Epithelial cell of esophagus (primary cell): ENCODE data around the gene C9orf85.

ENCODE experiments used
- DNase-seq: peaks from one replicate; pipeline ENCODE4 v3.0.0; 2010; ENCODE audit warnings: low read depth
- H3K4me3 ChIP-seq: 2 replicates; pipeline ENCODE4 v1.5.1; 2011; ENCODE audit warnings: mild to moderate bottlenecking, low read length, control low read depth
- TF ChIP-seq, protein P1 (sequence below): IDR thresholded peaks from 2 replicates; pipeline ENCODE4 v1.5.1; 2011; ENCODE audit warnings: low read depth, mild to moderate bottlenecking, low read length, control low read depth, inconsistent platforms; ENCODE audit not compliant: insufficient read depth; ENCODE audit errors: missing control alignments

C9orf85 gene, protein sequence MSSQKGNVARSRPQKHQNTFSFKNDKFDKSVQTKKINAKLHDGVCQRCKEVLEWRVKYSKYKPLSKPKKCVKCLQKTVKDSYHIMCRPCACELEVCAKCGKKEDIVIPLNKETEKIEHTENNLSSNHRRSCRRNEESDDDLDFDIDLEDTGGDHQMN

DNA sequence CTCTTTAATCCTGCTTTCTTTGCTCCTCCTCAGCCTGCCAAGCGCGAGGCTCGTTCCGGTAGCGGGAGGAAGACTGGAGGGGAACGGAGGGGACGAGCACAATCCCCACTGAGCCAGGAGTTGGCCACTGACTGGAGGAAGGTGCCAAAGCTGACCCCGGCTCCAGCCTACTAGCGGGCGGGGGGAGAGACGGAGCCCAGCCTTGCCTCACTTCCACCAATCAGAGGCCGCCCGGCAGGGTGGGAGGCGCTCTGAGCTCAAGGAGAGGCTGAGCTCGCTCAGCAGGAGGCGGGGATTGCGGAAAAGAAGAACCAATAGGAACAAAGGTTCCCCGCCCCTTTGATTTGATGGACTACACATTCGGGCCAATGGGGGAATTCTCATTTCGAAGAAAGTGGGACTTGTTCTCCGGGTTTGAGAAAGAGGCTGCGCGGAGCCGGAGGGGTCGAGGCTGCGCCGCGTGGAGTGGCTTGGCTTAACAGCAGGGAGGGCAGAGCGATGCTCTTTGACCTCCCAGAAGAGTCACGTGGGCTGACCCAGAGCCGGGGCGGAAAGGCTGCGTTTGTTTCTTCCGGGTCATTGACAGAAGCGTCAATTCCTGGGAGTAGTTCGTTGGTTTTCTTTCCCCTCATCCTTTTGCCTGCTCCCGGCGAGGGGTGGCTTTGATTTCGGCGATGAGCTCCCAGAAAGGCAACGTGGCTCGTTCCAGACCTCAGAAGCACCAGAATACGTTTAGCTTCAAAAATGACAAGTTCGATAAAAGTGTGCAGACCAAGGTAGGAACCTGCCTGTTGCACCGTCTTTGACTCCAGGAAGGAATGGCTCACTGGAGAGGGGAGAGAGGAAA, at the start of gene C9orf85, which contains the start of gene ABHD17B:
C9orf85 (plus strand) TSS at position 579 of the 847 bp plus-strand sequence; CDS start at position 675, 96 bp downstream.
ABHD17B (minus strand) TSS at position 133 of the 847 bp plus-strand sequence. CDS start 36,113 bp downstream, outside the sequence.
- DNase-seq: peak; percentile 99
- TF ChIP-seq, protein P1, sequence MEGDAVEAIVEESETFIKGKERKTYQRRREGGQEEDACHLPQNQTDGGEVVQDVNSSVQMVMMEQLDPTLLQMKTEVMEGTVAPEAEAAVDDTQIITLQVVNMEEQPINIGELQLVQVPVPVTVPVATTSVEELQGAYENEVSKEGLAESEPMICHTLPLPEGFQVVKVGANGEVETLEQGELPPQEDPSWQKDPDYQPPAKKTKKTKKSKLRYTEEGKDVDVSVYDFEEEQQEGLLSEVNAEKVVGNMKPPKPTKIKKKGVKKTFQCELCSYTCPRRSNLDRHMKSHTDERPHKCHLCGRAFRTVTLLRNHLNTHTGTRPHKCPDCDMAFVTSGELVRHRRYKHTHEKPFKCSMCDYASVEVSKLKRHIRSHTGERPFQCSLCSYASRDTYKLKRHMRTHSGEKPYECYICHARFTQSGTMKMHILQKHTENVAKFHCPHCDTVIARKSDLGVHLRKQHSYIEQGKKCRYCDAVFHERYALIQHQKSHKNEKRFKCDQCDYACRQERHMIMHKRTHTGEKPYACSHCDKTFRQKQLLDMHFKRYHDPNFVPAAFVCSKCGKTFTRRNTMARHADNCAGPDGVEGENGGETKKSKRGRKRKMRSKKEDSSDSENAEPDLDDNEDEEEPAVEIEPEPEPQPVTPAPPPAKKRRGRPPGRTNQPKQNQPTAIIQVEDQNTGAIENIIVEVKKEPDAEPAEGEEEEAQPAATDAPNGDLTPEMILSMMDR: no peak
- H3K4me3 ChIP-seq: peak within 1 kb of the TSS; percentile 95

DNA sequence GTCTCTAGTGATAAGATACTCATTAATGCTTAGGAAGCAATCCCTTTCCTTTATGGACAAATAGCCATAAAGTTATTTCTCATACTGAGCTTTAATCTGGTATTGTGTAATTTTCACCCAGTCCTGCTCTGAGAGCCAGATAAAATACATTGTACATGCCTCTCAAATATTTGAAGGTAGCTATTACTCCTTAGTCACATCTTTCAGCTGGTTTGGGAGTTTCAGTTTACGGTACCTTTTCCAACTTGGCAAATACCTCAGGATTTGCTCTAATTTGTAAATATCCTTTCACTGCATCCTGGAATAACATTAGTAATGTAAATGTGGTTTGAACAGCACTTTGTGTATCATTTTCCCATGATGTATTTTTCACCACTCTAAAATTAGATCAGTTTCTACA, 47.8 kb upstream of the C9orf85 start:
- DNase-seq: no peak
- no peak overlapping the region for H3K4me3 ChIP-seq
- TF ChIP-seq, protein P1: no peak

DNA sequence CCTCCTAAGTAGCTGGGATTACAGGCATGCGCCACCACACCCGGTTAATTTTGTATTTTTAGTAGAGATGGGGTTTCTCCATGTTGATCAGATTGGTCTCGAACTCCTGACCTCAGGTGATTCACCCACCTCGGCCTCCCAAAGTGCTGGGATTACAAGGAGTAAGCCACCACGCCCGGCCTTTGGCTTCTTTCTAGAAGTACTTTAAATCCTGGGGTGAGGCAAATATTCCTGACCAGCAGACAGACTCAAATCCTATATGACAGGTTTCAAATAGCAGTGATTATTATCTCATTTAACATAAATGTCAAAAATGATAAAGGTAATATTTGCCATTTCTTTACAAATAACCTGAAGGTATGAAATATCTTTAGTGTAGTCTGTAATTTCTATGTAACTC, 36.1 kb upstream of the C9orf85 start:
- H3K4me3 ChIP-seq: no peak overlapping the region
- TF ChIP-seq, protein P1: no peak

DNA sequence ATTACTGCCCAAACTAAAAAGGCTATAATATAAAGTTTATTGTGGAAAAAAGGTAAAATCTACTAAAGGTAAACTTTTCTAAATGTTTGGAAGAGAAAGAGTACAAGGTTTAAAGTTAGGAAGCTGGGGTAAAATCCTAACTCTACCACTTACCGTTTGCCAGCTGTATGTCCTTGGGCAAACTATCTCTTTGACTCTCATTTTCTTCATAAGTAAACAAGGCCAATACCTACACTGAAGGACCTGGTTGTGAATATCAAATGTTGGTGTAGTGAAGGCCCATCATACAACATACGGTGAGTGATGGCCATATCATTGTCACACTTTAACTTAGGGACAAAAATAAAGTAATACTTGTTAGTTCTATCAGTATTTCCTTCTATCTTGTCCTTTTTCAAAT, 35.3 kb upstream of the C9orf85 start:
- no peak for DNase-seq
- TF ChIP-seq, protein P1: no peak
- no peak overlapping the region for H3K4me3 ChIP-seq

More for the DNA sequence above, 36.1 kb upstream of the C9orf85 start:
- DNase-seq: no peak

DNA sequence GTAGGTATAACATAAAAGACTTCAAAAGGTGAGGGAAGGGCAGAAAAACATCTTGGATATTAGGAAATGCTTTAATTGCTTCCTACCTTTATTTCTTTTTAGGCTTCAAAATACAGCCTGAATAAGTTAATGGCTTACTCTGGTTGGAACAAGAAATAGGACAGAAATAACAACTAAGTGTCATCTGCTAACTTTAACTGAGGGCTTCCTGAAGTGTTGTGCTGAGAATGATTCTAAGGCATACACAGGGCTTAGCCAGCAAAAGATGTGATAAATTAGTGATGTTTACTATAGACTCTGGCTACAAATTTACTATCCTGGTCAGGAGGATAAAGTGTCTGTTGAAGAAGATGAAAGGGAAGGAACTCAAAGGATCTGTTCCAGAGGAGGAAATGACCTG, 34.6 kb upstream of the C9orf85 start:
- H3K4me3 ChIP-seq: no peak overlapping the region
- TF ChIP-seq, protein P1: no peak

DNA sequence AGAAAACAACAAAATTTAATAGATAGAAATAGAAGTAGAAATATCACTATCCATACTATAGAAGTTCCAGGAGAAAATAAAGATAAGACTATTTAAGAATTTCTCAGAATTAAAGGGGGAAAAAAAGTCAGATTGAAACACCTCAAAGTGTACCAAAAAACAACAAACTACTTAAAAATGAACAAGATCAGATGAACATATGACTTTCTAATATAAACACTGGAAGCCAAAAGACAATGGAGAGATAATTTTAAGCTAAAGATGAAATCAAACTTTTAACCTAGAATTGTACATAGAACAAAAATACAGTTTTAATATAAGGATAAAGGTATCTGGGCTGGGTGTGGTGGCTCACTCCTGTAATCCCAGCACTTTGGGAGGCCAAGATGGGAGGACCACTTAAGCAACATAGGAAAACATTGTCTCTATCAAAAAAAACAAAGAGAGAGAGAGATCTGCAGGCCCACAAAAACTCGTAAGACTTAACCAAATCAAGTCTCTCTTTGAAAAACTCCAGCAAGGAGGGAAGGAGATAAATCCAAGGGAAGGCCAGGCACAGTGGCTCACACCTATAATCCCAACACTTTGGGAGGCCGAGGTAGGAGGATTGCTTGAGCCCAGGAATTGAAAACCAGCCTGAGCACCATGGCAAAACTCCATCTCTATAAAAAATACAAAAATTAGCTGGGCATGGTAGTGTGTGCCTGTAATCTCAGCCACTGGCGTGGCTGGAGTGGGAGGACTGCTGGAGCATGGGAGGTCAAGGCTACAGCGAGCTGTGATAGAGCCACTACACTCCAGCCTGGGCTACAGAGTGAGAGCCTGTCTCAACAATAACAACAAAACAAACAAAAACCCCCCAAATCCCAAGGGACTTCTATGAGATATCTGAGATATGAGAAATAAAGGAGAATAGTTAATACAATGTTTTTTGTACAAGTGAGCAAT, 32.8 kb upstream of the C9orf85 start:
- DNase-seq: no peak
- TF ChIP-seq, protein P1: no peak
- no peak overlapping the region for H3K4me3 ChIP-seq

More for the DNA sequence above, 34.6 kb upstream of the C9orf85 start:
- DNase-seq: no peak
